ENCODE data around the gene MYBPC1. TPM values are rescaled to one million over a fixed set of nuclear protein-coding genes. Genes with fewer than 3 reads are reported as not detected.
"Not testable (repeated sequence)": the region's sequence is repeated elsewhere in the genome, so short reads cannot be mapped to it uniquely, and the experiment has no call there.

Gene MYBPC1
- total RNA-seq, 1 donor from 2014 or later = not detected

- no peak for TF ChIP-seq CTCF (conservative IDR thresholded peaks at IDR 0.05)
- no peaks in the 10 kb centered on the region for H3K36me3 Mint-ChIP-seq (ENCODE audit: low read depth)
- no peak for DNase-seq (ENCODE audit: low read depth, low spot score)
- H3K27me3 Mint-ChIP-seq (ENCODE audit: low read depth) = no peaks in the 10 kb centered on the region
- no peaks in the 10 kb centered on the region for H3K9me3 Mint-ChIP-seq
- H3K27ac Mint-ChIP-seq (ENCODE audit: unreplicated experiment) = no peak overlapping the region
- H3K4me3 Mint-ChIP-seq = no peak overlapping the region
- peaks cover 6% of the 10 kb centered on the region for H3K4me1 Mint-ChIP-seq
These were observed 85.5 kb downstream of the MYBPC1 start for GRCh38 chr12:101680240-101680639.

GRCh38 chr12:101680647-101681046, 85.9 kb downstream of the MYBPC1 start:
- no peak for TF ChIP-seq CTCF (conservative IDR thresholded peaks at IDR 0.05)
- DNase-seq (ENCODE audit: low read depth, low spot score) = no peak
- Mint-ChIP-seq H3K27ac (ENCODE audit: unreplicated experiment) (no peak overlapping the region), H3K36me3 (ENCODE audit: low read depth) (no peaks in the 10 kb centered on the region), H3K27me3 (ENCODE audit: low read depth) (no peaks in the 10 kb centered on the region), H3K4me1 (peaks cover 6% of the 10 kb centered on the region), H3K4me3 (no peak overlapping the region), H3K9me3 (no peaks in the 10 kb centered on the region)

GRCh38 chr12:101681627-101682026, 86.9 kb downstream of the MYBPC1 start:
- H3K36me3 Mint-ChIP-seq (ENCODE audit: low read depth); H3K27me3 Mint-ChIP-seq (ENCODE audit: low read depth); H3K4me1 Mint-ChIP-seq; H3K4me3 Mint-ChIP-seq; DNase-seq (ENCODE audit: low read depth, low spot score); H3K27ac Mint-ChIP-seq (ENCODE audit: unreplicated experiment); H3K9me3 Mint-ChIP-seq: not testable (repeated sequence)

GRCh38 chr12:101685092-101685491, 90.3 kb downstream of the MYBPC1 start:
- Mint-ChIP-seq H3K27ac (ENCODE audit: unreplicated experiment) (no peak overlapping the region), H3K4me3 (no peak overlapping the region), H3K9me3 (no peaks in the 10 kb centered on the region), H3K27me3 (ENCODE audit: low read depth) (no peaks in the 10 kb centered on the region), H3K36me3 (ENCODE audit: low read depth) (no peaks in the 10 kb centered on the region), H3K4me1 (peaks cover 5% of the 10 kb centered on the region)
- no peak for DNase-seq (ENCODE audit: low read depth, low spot score)
- TF ChIP-seq CTCF (conservative IDR thresholded peaks at IDR 0.05) = no peak

GRCh38 chr12:101686176-101686575, 91.4 kb downstream of the MYBPC1 start:
- Mint-ChIP-seq H3K27me3 (ENCODE audit: low read depth) (no peaks in the 10 kb centered on the region), H3K9me3 (no peaks in the 10 kb centered on the region), H3K4me3 (no peak overlapping the region), H3K4me1 (peaks cover under 1% of the 10 kb centered on the region), H3K27ac (ENCODE audit: unreplicated experiment) (no peak overlapping the region), H3K36me3 (ENCODE audit: low read depth) (no peaks in the 10 kb centered on the region)
- DNase-seq (ENCODE audit: low read depth, low spot score) = no peak
- TF ChIP-seq CTCF (conservative IDR thresholded peaks at IDR 0.05) = no peak

- TF ChIP-seq CTCF (conservative IDR thresholded peaks at IDR 0.05) = no peak
- Mint-ChIP-seq H3K4me1 (peaks cover 9% of the 10 kb centered on the region), H3K27ac (ENCODE audit: unreplicated experiment) (no peak overlapping the region), H3K4me3 (no peak overlapping the region), H3K27me3 (ENCODE audit: low read depth) (peaks cover 5% of the 10 kb centered on the region), H3K36me3 (ENCODE audit: low read depth) (no peaks in the 10 kb centered on the region), H3K9me3 (no peaks in the 10 kb centered on the region)
- no peak for DNase-seq (ENCODE audit: low read depth, low spot score)
These were observed 95.8 kb downstream of the MYBPC1 start for GRCh38 chr12:101690544-101691098.

Measured in neural crest cell (in vitro differentiated cells).